GM23338 (cell line): ENCODE measurements around the gene FOXJ3. TPM values are rescaled to one million over a fixed set of nuclear protein-coding genes. Genes with fewer than 3 reads are reported as not detected.

Source experiments
- ATAC-seq: fragments of 200-7000 bp; cut with Tn5 transposase; 3 replicates; pipeline ENCODE4 v1.9.1; 2020
- DNase-seq: peaks from one replicate; pipeline ENCODE4 v3.0.0-alpha.2; 2015; ENCODE audit warnings: low spot score
- H2AFZ ChIP-seq: fragments of 200-600 bp; sonication (generic); 2 replicates; pipeline ENCODE4 v1.8.0; 2016; ENCODE audit warnings: antibody characterized with exemption, mild to moderate bottlenecking, moderate library complexity
- H3F3A ChIP-seq: fragments of 200-600 bp; sonication (generic); replicated peaks from 2 replicates; pipeline ENCODE4 v1.8.0; 2017; ENCODE audit warnings: antibody characterized with exemption, mixed run types, low read depth
- H3K27ac ChIP-seq: fragments of 200-600 bp; sonication (generic); 2 replicates; pipeline ENCODE4 v1.6.1; 2016; ENCODE audit warnings: low read depth
- H3K27me3 ChIP-seq: fragments of 200-600 bp; sonication (generic); 2 replicates; pipeline ENCODE4 v1.8.0; 2016; ENCODE audit warnings: mild to moderate bottlenecking, mixed run types, moderate library complexity; ENCODE audit not compliant: insufficient read depth
- H3K36me3 ChIP-seq: fragments of 200-600 bp; sonication (generic); 2 replicates; pipeline ENCODE4 v1.8.0; 2016; ENCODE audit warnings: mild to moderate bottlenecking; ENCODE audit not compliant: insufficient read depth
- H3K4me1 ChIP-seq: fragments of 200-600 bp; sonication (generic); 2 replicates; pipeline ENCODE4 v1.8.0; 2016; ENCODE audit warnings: mild to moderate bottlenecking, moderate library complexity; ENCODE audit not compliant: insufficient read depth
- H3K4me2 ChIP-seq: fragments of 200-600 bp; sonication (generic); 2 replicates; pipeline ENCODE4 v1.7.1; 2017; ENCODE audit warnings: mixed run types
- H3K4me3 ChIP-seq: fragments of 200-600 bp; sonication (generic); 2 replicates; pipeline ENCODE4 v1.6.1; 2016; ENCODE audit warnings: mixed run types
- H3K79me2 ChIP-seq: fragments of 200-600 bp; sonication (generic); replicated peaks from 2 replicates; pipeline ENCODE4 v1.8.0; 2017; ENCODE audit warnings: mild to moderate bottlenecking; ENCODE audit not compliant: insufficient read depth
- H3K9me2 ChIP-seq: fragments of 200-600 bp; sonication (generic); 2 replicates; pipeline ENCODE4 v1.8.0; 2017; ENCODE audit not compliant: insufficient read depth
- H4K20me1 ChIP-seq: fragments of 200-600 bp; sonication (generic); replicated peaks from 2 replicates; pipeline ENCODE4 v1.8.0; 2017; ENCODE audit warnings: mild to moderate bottlenecking; ENCODE audit not compliant: insufficient read depth
- H3K27ac Mint-ChIP-seq: 2 replicates; pipeline ENCODE4 v1.8.0; 2020; ENCODE audit warnings: inconsistent platforms, mild to moderate bottlenecking, moderate library complexity, mixed read lengths
- H3K27me3 Mint-ChIP-seq: 3 replicates; pipeline ENCODE4 v1.8.0; 2022; ENCODE audit warnings: low read depth, mild to moderate bottlenecking, moderate library complexity, mixed read lengths, inconsistent platforms; ENCODE audit not compliant: insufficient read depth, poor library complexity
- H3K36me3 Mint-ChIP-seq: 3 replicates; pipeline ENCODE4 v1.8.0; 2021; ENCODE audit warnings: low read depth, mild to moderate bottlenecking, inconsistent platforms, moderate library complexity, mixed read lengths
- H3K4me1 Mint-ChIP-seq: 3 replicates; pipeline ENCODE4 v1.8.0; 2020; ENCODE audit warnings: mild to moderate bottlenecking, inconsistent platforms, mixed read lengths
- H3K4me3 Mint-ChIP-seq: 3 replicates; pipeline ENCODE4 v1.8.0; 2021; ENCODE audit warnings: moderate library complexity, mild to moderate bottlenecking, inconsistent platforms, mixed read lengths
- H3K9me3 Mint-ChIP-seq: 3 replicates; pipeline ENCODE4 v1.8.0; 2020; ENCODE audit warnings: moderate library complexity, mild to moderate bottlenecking, inconsistent platforms, mixed read lengths
- CTCF ChIP-seq, 2 experiments: fragments of 200-600 bp in 1 of 2; sonication (generic) in 1 of 2; conservative IDR thresholded peaks; 2 replicates each; pipeline versions ENCODE4 v1.5.1 to v1.6.1; 2016 to 2017; ENCODE audit warnings: antibody characterized with exemption in 2 of 2, low read depth in 2 of 2, mild to moderate bottlenecking in 2 of 2, moderate library complexity in 1 of 2
- EZH2 ChIP-seq: fragments of 200-600 bp; sonication (generic); IDR thresholded peaks from one replicate; pipeline ENCODE4 v1.8.0; 2017; ENCODE audit warnings: antibody characterized with exemption, mild to moderate bottlenecking, low read depth; ENCODE audit not compliant: unreplicated experiment
- EZH2phosphoT487 ChIP-seq: fragments of 200-600 bp; sonication (generic); IDR thresholded peaks from one replicate; pipeline ENCODE4 v1.8.1; 2018; ENCODE audit warnings: antibody characterized with exemption; ENCODE audit not compliant: unreplicated experiment
- JUNB ChIP-seq: IDR thresholded peaks from one replicate; pipeline ENCODE4 v1.6.1; 2016; ENCODE audit warnings: antibody characterized with exemption; ENCODE audit not compliant: unreplicated experiment
- ZNF114 ChIP-seq: fragments of 250-450 bp; sonication (Bioruptor Pico); IDR thresholded peaks from 2 replicates; pipeline ENCODE4 v1.5.0; 2020; ENCODE audit warnings: mild to moderate bottlenecking, moderate library complexity
- ZNF331 ChIP-seq: fragments of 250-450 bp; sonication (Bioruptor Pico); IDR thresholded peaks from 2 replicates; pipeline ENCODE4 v1.5.0; 2020; ENCODE audit warnings: low read depth, mild to moderate bottlenecking, moderate library complexity
- polyA plus RNA-seq: library from polyadenylated mRNA; unstranded; fragments of >200 nt; fragmentation: Nextera tagmentation; extraction: Ambion mirVana; gene quantifications from 2 replicates; pipeline ENCODE4 v1.2.1, GENCODE V29; 2016
- total RNA-seq: library from RNA; depleted of rRNA; stranded (reverse); fragments of >200 nt; shearing (Covaris generic); gene quantifications from 2 replicates; pipeline ENCODE4 v1.2.3, GENCODE V29; 2014
- TF ChIP-seq, protein P1 (sequence below): fragments of 250-450 bp; sonication (Bioruptor Pico); IDR thresholded peaks from 2 replicates; pipeline ENCODE4 v1.5.0; 2020; ENCODE audit warnings: mild to moderate bottlenecking, moderate library complexity

FOXJ3 gene
- total and polyA plus RNA-seq, 2 experiments from 2014 or later = 36.6 to 53.3 TPM

GRCh38 chr1:42158189-42158588 lies 176.8 kb downstream of the FOXJ3 start:
- H3K27ac ChIP-seq = no peak overlapping the region
- no peak overlapping the region for H2AFZ ChIP-seq
- no peaks in the 10 kb centered on the region for H3K36me3 Mint-ChIP-seq
- no peak overlapping the region for H3K27ac Mint-ChIP-seq
- no peaks in the 10 kb centered on the region for H3K4me1 ChIP-seq
- DNase-seq (no peak), ATAC-seq (no peak)
- no peak overlapping the region for H3K4me2 ChIP-seq
- no peaks in the 10 kb centered on the region for H3F3A ChIP-seq
- no peak overlapping the region for H3K4me3 Mint-ChIP-seq
- TF ChIP-seq ZNF331 (CRISPR knock-in tag) (no peak), JUNB (no peak), EZH2 (no peak), EZH2phosphoT487 (no peak), ZNF114 (no peak)
- TF ChIP-seq, protein P1, sequence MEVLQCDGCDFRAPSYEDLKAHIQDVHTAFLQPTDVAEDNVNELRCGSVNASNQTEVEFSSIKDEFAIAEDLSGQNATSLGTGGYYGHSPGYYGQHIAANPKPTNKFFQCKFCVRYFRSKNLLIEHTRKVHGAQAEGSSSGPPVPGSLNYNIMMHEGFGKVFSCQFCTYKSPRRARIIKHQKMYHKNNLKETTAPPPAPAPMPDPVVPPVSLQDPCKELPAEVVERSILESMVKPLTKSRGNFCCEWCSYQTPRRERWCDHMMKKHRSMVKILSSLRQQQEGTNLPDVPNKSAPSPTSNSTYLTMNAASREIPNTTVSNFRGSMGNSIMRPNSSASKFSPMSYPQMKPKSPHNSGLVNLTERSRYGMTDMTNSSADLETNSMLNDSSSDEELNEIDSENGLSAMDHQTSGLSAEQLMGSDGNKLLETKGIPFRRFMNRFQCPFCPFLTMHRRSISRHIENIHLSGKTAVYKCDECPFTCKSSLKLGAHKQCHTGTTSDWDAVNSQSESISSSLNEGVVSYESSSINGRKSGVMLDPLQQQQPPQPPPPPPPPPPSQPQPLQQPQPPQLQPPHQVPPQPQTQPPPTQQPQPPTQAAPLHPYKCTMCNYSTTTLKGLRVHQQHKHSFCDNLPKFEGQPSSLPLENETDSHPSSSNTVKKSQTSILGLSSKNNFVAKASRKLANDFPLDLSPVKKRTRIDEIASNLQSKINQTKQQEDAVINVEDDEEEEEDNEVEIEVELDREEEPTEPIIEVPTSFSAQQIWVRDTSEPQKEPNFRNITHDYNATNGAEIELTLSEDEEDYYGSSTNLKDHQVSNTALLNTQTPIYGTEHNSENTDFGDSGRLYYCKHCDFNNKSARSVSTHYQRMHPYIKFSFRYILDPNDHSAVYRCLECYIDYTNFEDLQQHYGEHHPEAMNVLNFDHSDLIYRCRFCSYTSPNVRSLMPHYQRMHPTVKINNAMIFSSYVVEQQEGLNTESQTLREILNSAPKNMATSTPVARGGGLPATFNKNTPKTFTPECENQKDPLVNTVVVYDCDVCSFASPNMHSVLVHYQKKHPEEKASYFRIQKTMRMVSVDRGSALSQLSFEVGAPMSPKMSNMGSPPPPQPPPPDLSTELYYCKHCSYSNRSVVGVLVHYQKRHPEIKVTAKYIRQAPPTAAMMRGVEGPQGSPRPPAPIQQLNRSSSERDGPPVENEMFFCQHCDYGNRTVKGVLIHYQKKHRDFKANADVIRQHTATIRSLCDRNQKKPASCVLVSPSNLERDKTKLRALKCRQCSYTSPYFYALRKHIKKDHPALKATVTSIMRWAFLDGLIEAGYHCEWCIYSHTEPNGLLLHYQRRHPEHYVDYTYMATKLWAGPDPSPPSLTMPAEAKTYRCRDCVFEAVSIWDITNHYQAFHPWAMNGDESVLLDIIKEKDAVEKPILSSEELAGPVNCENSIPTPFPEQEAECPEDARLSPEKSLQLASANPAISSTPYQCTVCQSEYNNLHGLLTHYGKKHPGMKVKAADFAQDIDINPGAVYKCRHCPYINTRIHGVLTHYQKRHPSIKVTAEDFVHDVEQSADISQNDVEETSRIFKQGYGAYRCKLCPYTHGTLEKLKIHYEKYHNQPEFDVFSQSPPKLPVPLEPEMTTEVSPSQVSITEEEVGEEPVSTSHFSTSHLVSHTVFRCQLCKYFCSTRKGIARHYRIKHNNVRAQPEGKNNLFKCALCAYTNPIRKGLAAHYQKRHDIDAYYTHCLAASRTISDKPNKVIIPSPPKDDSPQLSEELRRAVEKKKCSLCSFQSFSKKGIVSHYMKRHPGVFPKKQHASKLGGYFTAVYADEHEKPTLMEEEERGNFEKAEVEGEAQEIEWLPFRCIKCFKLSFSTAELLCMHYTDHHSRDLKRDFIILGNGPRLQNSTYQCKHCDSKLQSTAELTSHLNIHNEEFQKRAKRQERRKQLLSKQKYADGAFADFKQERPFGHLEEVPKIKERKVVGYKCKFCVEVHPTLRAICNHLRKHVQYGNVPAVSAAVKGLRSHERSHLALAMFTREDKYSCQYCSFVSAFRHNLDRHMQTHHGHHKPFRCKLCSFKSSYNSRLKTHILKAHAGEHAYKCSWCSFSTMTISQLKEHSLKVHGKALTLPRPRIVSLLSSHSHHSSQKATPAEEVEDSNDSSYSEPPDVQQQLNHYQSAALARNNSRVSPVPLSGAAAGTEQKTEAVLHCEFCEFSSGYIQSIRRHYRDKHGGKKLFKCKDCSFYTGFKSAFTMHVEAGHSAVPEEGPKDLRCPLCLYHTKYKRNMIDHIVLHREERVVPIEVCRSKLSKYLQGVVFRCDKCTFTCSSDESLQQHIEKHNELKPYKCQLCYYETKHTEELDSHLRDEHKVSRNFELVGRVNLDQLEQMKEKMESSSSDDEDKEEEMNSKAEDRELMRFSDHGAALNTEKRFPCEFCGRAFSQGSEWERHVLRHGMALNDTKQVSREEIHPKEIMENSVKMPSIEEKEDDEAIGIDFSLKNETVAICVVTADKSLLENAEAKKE (CRISPR knock-in tag) = no peak
- no peaks in the 10 kb centered on the region; the same call in 1 of the 2 replicates for H3K27me3 ChIP-seq
- no peak overlapping the region for H3K4me3 ChIP-seq
- peaks cover 3% of the 10 kb centered on the region for H3K27me3 Mint-ChIP-seq
- no peaks in the 10 kb centered on the region for H3K79me2 ChIP-seq
- 0 out of 2 replicates have a peak, but pooled peaks cover 4% of the 10 kb centered on the region for H3K9me2 ChIP-seq
- peaks cover 2% of the 10 kb centered on the region; the same call in 1 of the 3 replicates for H3K9me3 Mint-ChIP-seq
- no peaks in the 10 kb centered on the region for H4K20me1 ChIP-seq
- H3K36me3 ChIP-seq = no peaks in the 10 kb centered on the region
- H3K4me1 Mint-ChIP-seq = no peaks in the 10 kb centered on the region; the same call in 2 of the 3 replicates

- 0 out of 2 replicates have a peak, but pooled peaks cover 4% of the 10 kb centered on the region for H3K9me2 ChIP-seq
- Mint-ChIP-seq H3K4me1 (no peaks in the 10 kb centered on the region; the same call in 2 of the 3 replicates), H3K36me3 (no peaks in the 10 kb centered on the region), H3K27me3 (peaks cover 3% of the 10 kb centered on the region), H3K9me3 (0 out of 3 replicates have a peak, but pooled peaks cover 2% of the 10 kb centered on the region), H3K27ac (no peak overlapping the region), H3K4me3 (no peak overlapping the region)
- H3K4me2 ChIP-seq = no peak overlapping the region
- no peaks in the 10 kb centered on the region; the same call in 1 of the 2 replicates for H3K27me3 ChIP-seq
- H4K20me1 ChIP-seq = no peaks in the 10 kb centered on the region
- H3K79me2 ChIP-seq = no peaks in the 10 kb centered on the region
- peak; percentile 43 for DNase-seq
- peak; percentile 29 to 65; a peak in 3 of 4 replicates for TF ChIP-seq CTCF (conservative IDR thresholded peaks at IDR 0.05; ENCODE audit: low read depth in 2 of 2)
- no peak for TF ChIP-seq JUNB
- peak; percentile 72 for ATAC-seq
- H3K27ac ChIP-seq = no peak overlapping the region
- no peaks in the 10 kb centered on the region for H3K4me1 ChIP-seq
- no peak overlapping the region for H2AFZ ChIP-seq
- no peaks in the 10 kb centered on the region for H3F3A ChIP-seq
- H3K36me3 ChIP-seq = no peaks in the 10 kb centered on the region
- no peak overlapping the region for H3K4me3 ChIP-seq
Observed at GRCh38 chr1:42157667-42158066, 177.4 kb downstream of the FOXJ3 start.
